Hepatocyte (in vitro differentiated cells): ENCODE data around the gene DIAPH3.

Experiments
- EZH2 ChIP-seq: fragments of 200-600 bp; sonication (generic); IDR thresholded peaks from 2 replicates; pipeline ENCODE4 v1.6.1; 2016; ENCODE audit warnings: antibody characterized with exemption, mild to moderate bottlenecking, borderline replicate concordance
- TF ChIP-seq, protein P1 (sequence below): fragments of 200-600 bp; sonication (generic); IDR thresholded peaks from 2 replicates; pipeline ENCODE4 v1.5.1; 2016; ENCODE audit warnings: antibody characterized with exemption, mild to moderate bottlenecking; ENCODE audit not compliant: poor library complexity

GRCh38 chr13:59702269-59702668 is 461.5 kb downstream of the DIAPH3 start:
- TF ChIP-seq, protein P1, sequence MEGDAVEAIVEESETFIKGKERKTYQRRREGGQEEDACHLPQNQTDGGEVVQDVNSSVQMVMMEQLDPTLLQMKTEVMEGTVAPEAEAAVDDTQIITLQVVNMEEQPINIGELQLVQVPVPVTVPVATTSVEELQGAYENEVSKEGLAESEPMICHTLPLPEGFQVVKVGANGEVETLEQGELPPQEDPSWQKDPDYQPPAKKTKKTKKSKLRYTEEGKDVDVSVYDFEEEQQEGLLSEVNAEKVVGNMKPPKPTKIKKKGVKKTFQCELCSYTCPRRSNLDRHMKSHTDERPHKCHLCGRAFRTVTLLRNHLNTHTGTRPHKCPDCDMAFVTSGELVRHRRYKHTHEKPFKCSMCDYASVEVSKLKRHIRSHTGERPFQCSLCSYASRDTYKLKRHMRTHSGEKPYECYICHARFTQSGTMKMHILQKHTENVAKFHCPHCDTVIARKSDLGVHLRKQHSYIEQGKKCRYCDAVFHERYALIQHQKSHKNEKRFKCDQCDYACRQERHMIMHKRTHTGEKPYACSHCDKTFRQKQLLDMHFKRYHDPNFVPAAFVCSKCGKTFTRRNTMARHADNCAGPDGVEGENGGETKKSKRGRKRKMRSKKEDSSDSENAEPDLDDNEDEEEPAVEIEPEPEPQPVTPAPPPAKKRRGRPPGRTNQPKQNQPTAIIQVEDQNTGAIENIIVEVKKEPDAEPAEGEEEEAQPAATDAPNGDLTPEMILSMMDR = no peak
- no peak for TF ChIP-seq EZH2
